ENCODE measurements around the gene TNFRSF18.

- TF ChIP-seq POLR2A (IDR thresholded peaks at IDR 0.05; ENCODE audit: low read depth, low read length) (no peak), POLR2AphosphoS5 (IDR thresholded peaks at IDR 0.05; ENCODE audit: low read depth, low read length) (no peak), TAF1 (IDR thresholded peaks at IDR 0.05; ENCODE audit: low read depth, low read length) (no peak), SPI1 (IDR thresholded peaks at IDR 0.05; ENCODE audit: low read depth, low read length) (no peak), POU2F2 (IDR thresholded peaks at IDR 0.05; ENCODE audit: low read depth, low read length) (no peak)
Observed at GRCh38 chr1:1239614-1240347, 33.4 kb upstream of the TNFRSF18 start.

Measured in GM12891 (cell line).